HepG2 (cell line): ENCODE results near the gene AKT2. TPM values are rescaled to one million over a fixed set of nuclear protein-coding genes. Genes with fewer than 3 reads are reported as not detected.

ENCODE experiments used
- ATAC-seq: fragments of 200-7000 bp; cut with Tn5 transposase; 3 replicates; pipeline ENCODE4 v1.9.1; 2020; ENCODE audit warnings: mild to moderate bottlenecking, moderate library complexity
- BruUV-seq: library from RNA; stranded (reverse); fragments of 400-500 nt; replicated peaks from 2 replicates; lab custom pipeline; 2021; lab: Mats Ljungman, UMichigan
- CTCF ChIA-PET: fragments of 300-600 bp; formaldehyde crosslinking; extraction: SDS; loops from one replicate; lab custom pipeline; 2021; ENCODE audit warnings: low total read pairs, inconsistent platforms, low intra/inter-chr PET ratio; lab: Yijun Ruan, JAX
- POLR2A ChIA-PET: fragments of 350-600 bp; sonication (Branson Sonifier 250); formaldehyde crosslinking; loops from one replicate; lab custom pipeline; 2020; ENCODE audit warnings: antibody characterized with exemption, inconsistent platforms; lab: Yijun Ruan, JAX
- DNase-seq: peaks from one replicate; pipeline ENCODE4 v3.0.0-alpha.2; 2015; ENCODE audit warnings: low spot score
- FAIRE-seq: peaks from 3 replicates; lab custom pipeline; 2011; peaks lifted over from hg19 to GRCh38; lab: Jason Lieb, UNC
- H2AFZ ChIP-seq: one replicate; pipeline ENCODE4 v1.6.1; 2011; ENCODE audit warnings: low read length, inconsistent platforms
- H3K27ac ChIP-seq: fragments of 300-600 bp; 3 replicates; pipeline ENCODE4 v1.8.0; 2011; ENCODE audit warnings: mixed run types, mild to moderate bottlenecking, mixed read lengths, low read length, inconsistent platforms; ENCODE audit not compliant: insufficient read depth; ENCODE audit errors: extremely low read length
- H3K27me3 ChIP-seq, 2 experiments: fragments of 200-600 bp in 1 of 2; 2 replicates in 1 of 2; 3 replicates in 1 of 2; pipeline versions ENCODE4 v1.6.0 to v1.8.0; 2011; ENCODE audit warnings: low read length in 2 of 2, mild to moderate bottlenecking in 2 of 2, moderate library complexity in 2 of 2, inconsistent platforms in 1 of 2; ENCODE audit not compliant: insufficient read depth in 2 of 2, control insufficient read depth in 1 of 2
- H3K36me3 ChIP-seq, 2 experiments: fragments of 200-600 bp in 1 of 2; replicated peaks in 1 of 2; 2 replicates in 1 of 2; 3 replicates in 1 of 2; pipeline versions ENCODE4 v1.5.1 to v1.8.0; 2011; ENCODE audit warnings: low read length in 2 of 2, inconsistent platforms in 1 of 2; ENCODE audit not compliant: insufficient read depth in 2 of 2, control insufficient read depth in 1 of 2
- H3K4me1 ChIP-seq: 2 replicates; pipeline ENCODE4 v1.5.1; 2012; ENCODE audit warnings: low read length, inconsistent platforms; ENCODE audit not compliant: insufficient read depth
- H3K4me2 ChIP-seq: 2 replicates; pipeline ENCODE4 v1.6.0; 2011; ENCODE audit warnings: low read depth, low read length, inconsistent platforms
- H3K4me3 ChIP-seq, 3 experiments: fragments of 200-600 bp in 1 of 3; sonication (generic), shearing (Covaris generic) in 1 of 3; replicated peaks in 1 of 3; 2 replicates each; pipeline ENCODE4 v1.5.1; 2011 to 2016; ENCODE audit warnings: low read length in 3 of 3, inconsistent platforms in 2 of 3, low read depth in 2 of 3, mild to moderate bottlenecking in 2 of 3, control low read depth in 1 of 3, mixed read lengths in 1 of 3; ENCODE audit not compliant: insufficient read depth in 1 of 3
- H3K79me2 ChIP-seq: one replicate; pipeline ENCODE4 v1.6.1; 2011; ENCODE audit warnings: low read length, inconsistent platforms; ENCODE audit not compliant: insufficient read depth
- H3K9ac ChIP-seq: 2 replicates; pipeline ENCODE4 v1.6.0; 2011; ENCODE audit warnings: mild to moderate bottlenecking, low read depth, low read length, inconsistent platforms; ENCODE audit not compliant: insufficient read depth
- H3K9me3 ChIP-seq: 2 replicates; pipeline ENCODE4 v1.5.1; 2012; ENCODE audit warnings: mild to moderate bottlenecking, low read length
- H4K20me1 ChIP-seq: 2 replicates; pipeline ENCODE4 v1.6.0; 2011; ENCODE audit warnings: inconsistent platforms, mild to moderate bottlenecking, low read length, moderate library complexity; ENCODE audit not compliant: insufficient read depth
- AGO2 ChIP-seq: fragments of 200-400 bp; formaldehyde crosslinking; optimal IDR thresholded peaks from 2 replicates; pipeline ENCODE3; 2017; ENCODE audit warnings: mild to moderate bottlenecking, low read depth, low read length, moderate library complexity
- ARNTL ChIP-seq: sonication (generic); formaldehyde crosslinking; IDR thresholded peaks from 2 replicates; pipeline ENCODE4 v1.4.0; 2020; ENCODE audit warnings: mild to moderate bottlenecking, missing genetic modification reagents
- ELF1 ChIP-seq: sonication (generic); formaldehyde crosslinking; IDR thresholded peaks from 2 replicates; pipeline ENCODE4 v1.4.0; 2020; ENCODE audit warnings: missing genetic modification reagents
- GATAD2A ChIP-seq: IDR thresholded peaks from 2 replicates; pipeline ENCODE4 v1.6.1; 2016
- KDM3A ChIP-seq: IDR thresholded peaks from 2 replicates; pipeline ENCODE4 v1.6.1; 2018; ENCODE audit warnings: low read depth, missing compliant biosample characterization
- KDM6A ChIP-seq: IDR thresholded peaks from 2 replicates; pipeline ENCODE4 v1.6.1; 2016; ENCODE audit warnings: low read depth
- NAIF1 ChIP-seq: sonication (generic); formaldehyde crosslinking; IDR thresholded peaks from 2 replicates; pipeline ENCODE4 v1.5.0; 2020; ENCODE audit warnings: mild to moderate bottlenecking, missing genetic modification reagents, borderline replicate concordance
- PLRG1 ChIP-seq: fragments of 450-650 bp; conservative IDR thresholded peaks from 2 replicates; pipeline ENCODE4 v1.6.1; 2016
- SP2 ChIP-seq: sonication (generic); formaldehyde crosslinking; IDR thresholded peaks from 2 replicates; pipeline ENCODE4 v1.5.1; 2020; ENCODE audit warnings: mild to moderate bottlenecking, missing genetic modification reagents
- TARDBP ChIP-seq: sonication (generic); formaldehyde crosslinking; IDR thresholded peaks from 2 replicates; pipeline ENCODE4 v1.8.0; 2022; ENCODE audit warnings: mild to moderate bottlenecking, missing genetic modification reagents
- TCF12 ChIP-seq, 2 experiments: fragments of 450-650 bp in 1 of 2; sonication (generic) in 1 of 2; formaldehyde crosslinking in 1 of 2; IDR thresholded peaks; 2 replicates each; pipeline versions ENCODE4 v1.6.1 to v1.8.0; 2017 to 2022; ENCODE audit warnings: antibody characterized with exemption in 1 of 2, mild to moderate bottlenecking in 1 of 2, missing genetic modification reagents in 1 of 2, moderate library complexity in 1 of 2
- TEAD3 ChIP-seq: optimal IDR thresholded peaks from 2 replicates; pipeline ENCODE3; 2016; ENCODE audit warnings: borderline replicate concordance
- ZFP37 ChIP-seq: sonication (generic); formaldehyde crosslinking; IDR thresholded peaks from 2 replicates; pipeline ENCODE4 v1.4.0; 2020; ENCODE audit warnings: missing genetic modification reagents, borderline replicate concordance
- ZMYM3 ChIP-seq: sonication (generic); formaldehyde crosslinking; IDR thresholded peaks from 2 replicates; pipeline ENCODE4 v1.5.1; 2020; ENCODE audit warnings: mild to moderate bottlenecking, missing genetic modification reagents
- ZNF282 ChIP-seq: fragments of 450-650 bp; IDR thresholded peaks from 2 replicates; pipeline ENCODE4 v1.6.1; 2018; ENCODE audit not compliant: partially characterized antibody
- ZNF354B ChIP-seq: sonication (generic); formaldehyde crosslinking; IDR thresholded peaks from 2 replicates; pipeline ENCODE4 v1.8.0; 2022; ENCODE audit warnings: mild to moderate bottlenecking, missing genetic modification reagents
- ZNF569 ChIP-seq: sonication (generic); formaldehyde crosslinking; IDR thresholded peaks from 2 replicates; pipeline ENCODE4 v1.5.0; 2020; ENCODE audit warnings: mild to moderate bottlenecking, missing genetic modification reagents, moderate library complexity, borderline replicate concordance
- ZNF660 ChIP-seq: sonication (generic); formaldehyde crosslinking; IDR thresholded peaks from 2 replicates; pipeline ENCODE4 v1.5.1; 2020; ENCODE audit warnings: mild to moderate bottlenecking, low read depth, missing genetic modification reagents, borderline replicate concordance
- ZNF788 ChIP-seq: sonication (generic); formaldehyde crosslinking; IDR thresholded peaks from 2 replicates; pipeline ENCODE4 v1.5.0; 2020; ENCODE audit warnings: mild to moderate bottlenecking, missing genetic modification reagents, borderline replicate concordance
- ZNF839 ChIP-seq: sonication (generic); formaldehyde crosslinking; IDR thresholded peaks from 2 replicates; pipeline ENCODE4 v1.4.0; 2020; ENCODE audit warnings: missing genetic modification reagents, mild to moderate bottlenecking, borderline replicate concordance
- ZNF883 ChIP-seq: sonication (generic); formaldehyde crosslinking; IDR thresholded peaks from 2 replicates; pipeline ENCODE4 v1.5.1; 2020; ENCODE audit warnings: mild to moderate bottlenecking, missing genetic modification reagents; ENCODE audit errors: not compliant biosample characterization
- ZSCAN25 ChIP-seq: sonication (generic); formaldehyde crosslinking; IDR thresholded peaks from 2 replicates; pipeline ENCODE4 v1.8.0; 2022; ENCODE audit warnings: mild to moderate bottlenecking, missing genetic modification reagents
- WGBS: methylation state at CpG from one replicate; pipeline ENCODE4 v1.1.6; 2017; ENCODE audit warnings: low lambda C conversion rate; 5-methylcytosine and 5-hydroxymethylcytosine counted together
- in situ Hi-C: cut with HindIII; loops from 2 replicates; pipeline ENCODE4 v1.10.0; 2017; ENCODE audit warnings: low pct_unique_long_range_greater_than_20kb; ENCODE audit not compliant: extremely low pct_ligation_motif_present
- intact Hi-C: fragments of 100-400 bp; cut with micrococcal nuclease; formaldehyde crosslinking; loops from one replicate; pipeline ENCODE4 v1.10.0; 2022; ENCODE audit not compliant: unreplicated experiment
- polyA plus RNA-seq, 8 experiments: library from polyadenylated mRNA; depleted of rRNA in 3 of 8; stranded (reverse) in 7 of 8; unstranded in 1 of 8; fragments of >200 nt; fragmentation: Illumina TruSeq in 4 of 8; extraction: Trizol in 4 of 8; gene quantifications; 2 replicates each; pipeline versions ENCODE4 v1.2.1 to v1.2.3, GENCODE V29; 2011 to 2016; ENCODE audit warnings: low read depth in 4 of 8, missing spikeins in 1 of 8, mixed read lengths in 1 of 8; ENCODE audit not compliant: insufficient read depth in 1 of 8
- total RNA-seq, 5 experiments: library from RNA; depleted of rRNA; stranded (reverse); fragments of >200 nt; fragmentation: Illumina TruSeq; extraction: Trizol; gene quantifications; 2 replicates each; pipeline ENCODE4 v1.2.3, GENCODE V29; 2016; ENCODE audit warnings: low read depth in 1 of 5
- TF ChIP-seq, protein P1 (sequence below): IDR thresholded peaks from 2 replicates; pipeline ENCODE4 v1.6.1; 2016; ENCODE audit warnings: low read depth, borderline replicate concordance
- TF ChIP-seq, protein P2 (sequence below): sonication (generic); formaldehyde crosslinking; IDR thresholded peaks from 2 replicates; pipeline ENCODE4 v1.4.0; 2020; ENCODE audit warnings: mild to moderate bottlenecking, low read depth, missing genetic modification reagents
- TF ChIP-seq, protein P3 (sequence below): sonication (generic); formaldehyde crosslinking; IDR thresholded peaks from 2 replicates; pipeline ENCODE4 v1.9.0; 2021; ENCODE audit warnings: missing genetic modification reagents, mild to moderate bottlenecking, borderline replicate concordance

AKT2 gene
- total and polyA plus RNA-seq, 2 of the 13 experiments (the other 11 are each of a cell fraction or from before 2014, with no cell fraction given), result 82.1 to 173 TPM

- Histone ChIP-seq H3K27me3 (no peaks in the 10 kb centered on the region), H3K27ac (peak overlapping the region; percentile 83), H4K20me1 (no peaks in the 10 kb centered on the region), H3K9me3 (no peaks in the 10 kb centered on the region), H3K4me1 (peaks cover 56% of the 10 kb centered on the region), H3K4me2 (peak overlapping the region; percentile 91), H2AFZ (no peak overlapping the region), H3K36me3 (peaks cover 21% of the 10 kb centered on the region in 2 experiments; a peak in 4 of 5 replicates), H3K79me2 (no peaks in the 10 kb centered on the region), H3K9ac (peak overlapping the region; percentile 71; the same call in 1 of the 2 replicates), H3K4me3 (peak overlapping the region in 2 of 3 experiments; percentile 55 to 69; a peak in 3 of 6 replicates)
- ChIA-PET CTCF (no interaction called here), POLR2A (interaction anchor here (0.9 to 2.7 kb wide), 5 partner anchors 10 to 201 kb away, joined by 3 to 25 read pairs (median 5); no protein-coding TSS in a partner anchor)
- in situ Hi-C loops (no loop called here), intact Hi-C loops (no loop called here)
- WGBS, result 76% methylated on average over 5 of the region's 12 CpGs
- FAIRE-seq (peak; percentile 43), ATAC-seq (peak; percentile 58), DNase-seq (peak; percentile 45)
- no TSS peak for BruUV-seq
- TF ChIP-seq ZNF569 (CRISPR knock-in tag) (no peak), KDM6A (CRISPR knock-in tag) (peak; percentile 38; the same call in 1 of the 2 replicates), NAIF1 (no peak), TEAD3 (CRISPR knock-in tag) (peak; percentile 42), ZNF788 (no peak), GATAD2A (CRISPR knock-in tag) (peak; percentile 36; the same call in 1 of the 2 replicates), ZSCAN25 (CRISPR knock-in tag) (peak; percentile 73; the same call in 1 of the 2 replicates), ZNF660 (CRISPR knock-in tag) (no peak), TCF12 (IDR thresholded peaks at IDR 0.05) (no peak), TCF12 (CRISPR knock-in tag; IDR thresholded peaks at IDR 0.05) (no peak), PLRG1 (no peak), SP2 (CRISPR knock-in tag) (no peak), TARDBP (CRISPR knock-in tag) (peak; percentile 53; the same call in 1 of the 2 replicates), ELF1 (CRISPR knock-in tag) (no peak), KDM3A (CRISPR knock-in tag) (no peak), ZFP37 (CRISPR knock-in tag) (no peak), ARNTL (CRISPR knock-in tag) (no peak), ZNF354B (CRISPR knock-in tag) (no peak), AGO2 (no peak), ZNF282 (no peak), ZMYM3 (CRISPR knock-in tag) (0 out of 2 replicates have a peak, but pooled peaks have one; percentile 9), ZNF839 (CRISPR knock-in tag) (no peak), ZNF883 (no peak)
- TF ChIP-seq, protein P1, sequence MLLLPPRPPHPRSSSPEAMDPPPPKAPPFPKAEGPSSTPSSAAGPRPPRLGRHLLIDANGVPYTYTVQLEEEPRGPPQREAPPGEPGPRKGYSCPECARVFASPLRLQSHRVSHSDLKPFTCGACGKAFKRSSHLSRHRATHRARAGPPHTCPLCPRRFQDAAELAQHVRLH (CRISPR knock-in tag), result no peak
- TF ChIP-seq, protein P2, sequence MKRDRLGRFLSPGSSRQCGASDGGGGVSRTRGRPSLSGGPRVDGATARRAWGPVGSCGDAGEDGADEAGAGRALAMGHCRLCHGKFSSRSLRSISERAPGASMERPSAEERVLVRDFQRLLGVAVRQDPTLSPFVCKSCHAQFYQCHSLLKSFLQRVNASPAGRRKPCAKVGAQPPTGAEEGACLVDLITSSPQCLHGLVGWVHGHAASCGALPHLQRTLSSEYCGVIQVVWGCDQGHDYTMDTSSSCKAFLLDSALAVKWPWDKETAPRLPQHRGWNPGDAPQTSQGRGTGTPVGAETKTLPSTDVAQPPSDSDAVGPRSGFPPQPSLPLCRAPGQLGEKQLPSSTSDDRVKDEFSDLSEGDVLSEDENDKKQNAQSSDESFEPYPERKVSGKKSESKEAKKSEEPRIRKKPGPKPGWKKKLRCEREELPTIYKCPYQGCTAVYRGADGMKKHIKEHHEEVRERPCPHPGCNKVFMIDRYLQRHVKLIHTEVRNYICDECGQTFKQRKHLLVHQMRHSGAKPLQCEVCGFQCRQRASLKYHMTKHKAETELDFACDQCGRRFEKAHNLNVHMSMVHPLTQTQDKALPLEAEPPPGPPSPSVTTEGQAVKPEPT (CRISPR knock-in tag), result no peak
- TF ChIP-seq, protein P3, sequence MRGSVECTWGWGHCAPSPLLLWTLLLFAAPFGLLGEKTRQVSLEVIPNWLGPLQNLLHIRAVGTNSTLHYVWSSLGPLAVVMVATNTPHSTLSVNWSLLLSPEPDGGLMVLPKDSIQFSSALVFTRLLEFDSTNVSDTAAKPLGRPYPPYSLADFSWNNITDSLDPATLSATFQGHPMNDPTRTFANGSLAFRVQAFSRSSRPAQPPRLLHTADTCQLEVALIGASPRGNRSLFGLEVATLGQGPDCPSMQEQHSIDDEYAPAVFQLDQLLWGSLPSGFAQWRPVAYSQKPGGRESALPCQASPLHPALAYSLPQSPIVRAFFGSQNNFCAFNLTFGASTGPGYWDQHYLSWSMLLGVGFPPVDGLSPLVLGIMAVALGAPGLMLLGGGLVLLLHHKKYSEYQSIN (CRISPR knock-in tag), result no peak
Measured at GRCh38 chr19:40232479-40232878, 52.7 kb downstream of the AKT2 start.
